Measurements from ENCODE around the gene NOL7. TPM values are rescaled to one million over a fixed set of nuclear protein-coding genes. Genes with fewer than 3 reads are reported as not detected.

Gene NOL7
- total RNA-seq, 8 experiments from 2014 or later: 56.1 to 80.4 (median 66.7) TPM

- no peak overlapping the region for H3K27ac ChIP-seq
- no peak for ATAC-seq (replicated peaks in 6 of 8)
- H3K4me3 ChIP-seq: no peak overlapping the region
- in situ Hi-C loops (cut with MboI; ENCODE audit: low pct_unique_long_range_greater_than_20kb in 2 of 9, low sequenced_read_pairs in 9 of 9, unreplicated experiment in 9 of 9): no loop called here
- no peaks in the 10 kb centered on the region for H3K4me1 ChIP-seq (replicated peaks in 1 of 2)
Observed at GRCh38 chr6:13664703-13665352, 49.7 kb downstream of the NOL7 start.

DNA sequence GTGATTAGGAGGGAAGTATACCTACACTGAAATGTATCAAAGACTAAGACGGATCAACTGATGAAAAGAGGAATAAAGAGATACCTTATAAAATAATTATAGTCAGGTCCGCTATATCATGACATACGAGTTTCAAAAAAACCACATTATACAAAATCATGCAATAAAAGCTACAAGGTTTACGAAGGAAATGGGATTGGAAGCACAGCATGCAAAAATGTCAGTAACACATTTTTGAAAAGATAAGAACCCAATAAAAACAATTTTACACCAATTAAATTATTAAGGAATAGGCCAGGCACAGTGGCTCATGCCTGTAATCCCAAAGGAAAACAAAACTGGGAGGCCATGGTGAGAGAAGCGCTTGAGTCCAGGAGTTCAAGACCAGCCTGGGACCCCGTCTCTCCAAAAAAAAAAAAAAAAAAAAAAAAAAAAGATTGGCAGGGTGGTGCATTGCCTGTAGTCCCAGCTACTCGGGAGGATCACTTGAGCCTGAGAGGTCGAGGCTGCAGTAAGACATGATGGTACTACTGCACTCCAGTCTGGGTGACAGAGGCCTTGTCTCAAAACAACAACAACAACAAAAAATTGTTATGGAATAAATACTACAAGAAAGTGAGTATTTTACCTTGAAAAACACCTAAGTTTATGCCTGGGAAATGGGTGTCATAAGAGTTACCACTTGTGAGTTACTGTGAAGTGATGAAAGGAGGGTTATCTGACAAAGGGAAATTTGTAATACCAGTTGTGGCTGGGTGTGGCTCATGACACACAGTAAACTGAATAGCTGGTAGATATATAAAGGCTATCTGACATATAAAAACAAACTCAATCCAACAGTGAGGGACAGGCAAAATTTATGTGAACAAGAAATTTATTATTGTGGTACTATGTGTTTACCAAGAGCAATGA lies 51.3 kb downstream of the NOL7 start:
- in situ Hi-C loops (cut with MboI; ENCODE audit: low pct_unique_long_range_greater_than_20kb in 2 of 9, low sequenced_read_pairs in 9 of 9, unreplicated experiment in 9 of 9): no loop called here
- Histone ChIP-seq H3K4me3 (no peak overlapping the region), H3K4me1 (replicated peaks in 1 of 2) (no peaks in the 10 kb centered on the region), H3K27ac (no peak overlapping the region)
- ATAC-seq (replicated peaks in 6 of 8): peak in 2 of 8 experiments; percentile 38 to 58
- 85 to 100% (median 94%) methylated on average over 1 to 8 of the region's 8 CpGs for WGBS, 10 experiments

DNA sequence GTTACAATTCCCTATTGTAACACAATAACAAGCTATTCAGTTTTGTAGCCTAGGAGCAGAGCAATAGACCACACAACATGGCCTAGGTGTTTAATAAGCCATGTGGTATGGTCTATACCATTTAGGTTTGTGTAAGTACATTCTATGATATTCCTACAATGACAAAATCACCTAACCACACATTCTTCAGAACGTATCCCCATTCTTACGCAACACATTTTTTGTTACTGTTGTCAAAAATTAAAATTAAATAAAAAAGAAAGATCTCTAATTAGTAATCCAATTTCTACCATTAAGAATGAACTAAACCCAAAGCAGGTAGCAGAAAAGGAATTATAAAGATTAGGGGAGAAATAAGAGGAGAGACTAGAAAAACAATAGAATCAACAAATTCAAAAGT lies 52.5 kb downstream of the NOL7 start:
- no peaks in the 10 kb centered on the region for H3K4me1 ChIP-seq (replicated peaks in 1 of 2)
- in situ Hi-C loops (cut with MboI; ENCODE audit: low pct_unique_long_range_greater_than_20kb in 2 of 9, low sequenced_read_pairs in 9 of 9, unreplicated experiment in 9 of 9): no loop called here
- ATAC-seq (replicated peaks in 6 of 8): no peak
- H3K4me3 ChIP-seq: no peak overlapping the region
- WGBS, 10 experiments: 65 to 100% (median 96%) methylated on average over 2 of the region's 2 CpGs
- no peak overlapping the region for H3K27ac ChIP-seq

DNA sequence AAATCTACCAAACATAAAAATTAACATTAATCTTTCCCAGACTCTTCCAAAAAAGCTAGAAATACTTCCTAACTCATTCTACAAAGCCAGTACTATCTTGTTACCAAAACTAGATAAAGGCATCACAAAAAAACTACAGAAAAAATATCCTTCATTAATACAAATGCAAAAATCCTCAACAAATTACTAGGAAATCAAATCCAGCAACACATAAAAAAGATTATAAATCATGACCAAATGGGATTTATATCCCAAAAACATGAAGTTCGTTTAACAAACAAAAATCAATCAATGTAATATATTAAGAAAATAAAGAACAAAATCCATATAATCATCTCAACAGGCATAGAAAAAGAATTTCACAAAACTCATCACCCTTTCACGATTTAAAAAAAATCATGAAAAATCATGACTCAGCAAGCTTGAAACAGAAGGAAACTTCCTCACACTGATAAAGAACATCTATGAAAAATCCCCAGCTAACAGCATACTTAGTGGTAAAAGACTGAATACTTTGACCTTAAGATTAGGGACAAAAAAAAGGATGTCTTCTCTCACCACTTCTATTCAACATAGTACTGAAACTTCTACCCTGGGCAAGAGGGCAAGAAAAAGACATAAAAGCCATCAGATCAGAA lies 53.3 kb downstream of the NOL7 start:
- WGBS, 10 experiments: 28 to 100% (median 75%) methylated on average over 1 to 2 of the region's 2 CpGs
- ATAC-seq (replicated peaks in 6 of 8): no peak
- no peaks in the 10 kb centered on the region for H3K4me1 ChIP-seq (replicated peaks in 1 of 2)
- in situ Hi-C loops (cut with MboI; ENCODE audit: low pct_unique_long_range_greater_than_20kb in 2 of 9, low sequenced_read_pairs in 9 of 9, unreplicated experiment in 9 of 9): no loop called here
- H3K4me3 ChIP-seq: no peak overlapping the region
- no peak overlapping the region for H3K27ac ChIP-seq

DNA sequence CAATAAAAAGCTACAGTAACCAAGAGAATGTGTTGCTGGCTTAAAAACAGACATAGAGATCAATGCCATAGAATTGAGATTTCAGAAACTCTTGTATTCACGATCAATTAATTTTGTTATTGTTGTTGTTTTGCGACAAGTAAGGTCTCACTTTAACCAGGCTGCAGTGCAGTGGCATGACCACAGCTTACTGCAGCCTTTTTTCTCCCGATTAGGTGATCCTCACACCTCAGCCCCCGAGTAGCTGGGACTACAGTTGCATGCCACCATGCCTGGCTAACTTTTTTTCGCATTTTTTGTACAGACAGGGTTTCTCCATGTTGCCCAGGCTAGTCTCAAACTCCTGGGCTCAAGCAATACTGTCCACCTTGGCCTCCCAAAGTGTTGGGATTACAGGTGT lies 54.3 kb downstream of the NOL7 start:
- no peak for ATAC-seq (replicated peaks in 6 of 8)
- Histone ChIP-seq H3K4me1 (replicated peaks in 1 of 2) (no peaks in the 10 kb centered on the region), H3K4me3 (no peak overlapping the region), H3K27ac (no peak overlapping the region)
- 70 to 100% (median 94%) methylated on average over 2 to 5 of the region's 5 CpGs; no CpG with 5 or more reads in 1 of the 10 experiments for WGBS, 10 experiments
- in situ Hi-C loops (cut with MboI; ENCODE audit: low pct_unique_long_range_greater_than_20kb in 2 of 9, low sequenced_read_pairs in 9 of 9, unreplicated experiment in 9 of 9): no loop called here

Other genes starting within 250 kb of the NOL7 start
- gene GFOD1, start 127.7 kb upstream of the NOL7 start, total RNA-seq: 10 to 100 TPM in 4 of 8 experiments, 1 to 10 TPM in 4; 2.8 to 40.0 (median 9.4) TPM
- 10 to 100 TPM in 3 of 8 experiments, 1 to 10 TPM in 5; 6.5 to 13.8 (median 9.6) TPM for gene SIRT5, start 40.7 kb upstream of the NOL7 start, total RNA-seq
- 10 to 100 TPM; 23.4 to 47.8 (median 37.9) TPM for gene RANBP9, start 96.5 kb downstream of the NOL7 start, total RNA-seq
- 10 to 100 TPM in 6 of 8 experiments, 1 to 10 TPM in 2; 8.1 to 27.4 (median 13.4) TPM for gene MCUR1, start 199.2 kb downstream of the NOL7 start, total RNA-seq

All from motor neuron (in vitro differentiated cells).